HG03045 (cell line): Measurements from ENCODE around the gene USO1.
"Not testable (repeated sequence)": the region's sequence is repeated elsewhere in the genome, so short reads cannot be mapped to it uniquely, and the experiment has no call there.

Experiments used
- ATAC-seq: cut with Tn5 transposase; IDR thresholded peaks from one replicate; pipeline ENCODE4 v1.9.1; 2021; ENCODE audit warnings: mild to moderate bottlenecking, moderate library complexity; ENCODE audit not compliant: unreplicated experiment

The USO1 gene

DNA sequence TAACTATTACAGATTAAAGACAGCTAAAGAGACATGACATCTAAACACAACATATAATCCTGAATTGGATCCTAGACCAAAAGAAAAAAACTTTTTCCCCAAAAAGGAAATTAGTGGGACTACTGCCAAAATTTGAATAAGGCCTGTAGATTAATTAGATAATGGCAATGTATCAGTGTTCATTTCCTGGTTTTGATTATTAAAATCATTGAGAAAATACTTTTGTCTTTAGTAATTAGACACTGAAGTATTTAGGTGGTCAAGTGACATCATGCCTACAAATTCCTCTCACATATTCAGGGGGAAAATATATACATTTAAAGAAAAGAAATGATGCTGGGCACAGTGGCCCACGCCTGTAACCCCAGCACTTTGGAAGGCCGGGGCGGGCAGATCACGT is 10.4 kb upstream of the USO1 start:
- ATAC-seq, result no peak

DNA sequence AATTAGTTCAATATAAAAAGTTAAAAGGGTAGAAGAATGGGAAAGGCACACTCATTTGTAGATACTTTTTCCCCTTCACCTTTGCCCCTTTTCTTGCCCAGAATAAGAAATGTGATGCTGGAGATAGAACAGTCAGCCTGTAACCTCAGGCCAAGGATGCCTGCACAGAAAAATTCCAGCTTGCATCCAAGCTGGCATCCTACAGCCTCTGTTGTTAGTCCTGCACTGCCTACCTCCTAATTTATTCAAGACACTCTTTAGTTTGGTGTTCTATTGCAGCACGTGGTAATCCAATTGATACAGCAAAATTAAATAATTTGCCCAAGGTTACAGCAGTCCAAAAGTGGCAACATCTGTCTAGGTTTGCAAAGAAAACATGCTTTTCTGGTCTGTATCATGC is 9.7 kb upstream of the USO1 start:
- ATAC-seq, result no peak

DNA sequence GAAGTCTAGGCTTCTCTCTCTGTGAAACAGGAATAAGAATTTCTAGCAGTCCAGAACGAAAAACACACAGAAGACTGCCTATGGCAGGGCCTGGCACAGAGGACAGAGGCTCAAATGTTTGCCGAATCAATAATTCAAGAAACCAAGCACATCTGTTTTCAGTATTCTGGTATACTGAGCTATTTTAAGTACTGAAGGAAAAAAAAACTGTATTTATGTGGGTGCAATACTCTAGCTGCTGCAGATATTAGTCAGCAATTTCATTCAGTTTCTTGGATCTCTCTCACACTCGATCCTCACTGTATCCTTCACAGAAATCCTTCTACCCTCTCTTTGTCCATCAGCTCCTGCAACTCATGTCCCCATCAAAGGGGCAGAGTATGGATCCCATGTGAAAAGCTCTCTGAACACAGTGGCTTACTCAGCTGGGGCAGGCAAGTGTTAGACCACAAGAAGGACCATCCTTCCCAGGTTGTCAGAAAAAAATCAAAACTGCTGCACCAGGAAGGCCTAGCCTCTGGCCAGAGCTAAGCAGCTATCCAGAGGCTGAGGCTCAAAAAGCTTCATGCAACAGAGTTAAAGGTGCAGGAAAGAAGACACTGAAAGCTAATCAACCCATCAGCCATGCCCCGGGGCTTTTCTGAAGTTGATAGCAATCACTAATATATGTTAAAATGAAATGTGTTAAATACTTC is 9.1 kb upstream of the USO1 start:
- ATAC-seq, result no peak

DNA sequence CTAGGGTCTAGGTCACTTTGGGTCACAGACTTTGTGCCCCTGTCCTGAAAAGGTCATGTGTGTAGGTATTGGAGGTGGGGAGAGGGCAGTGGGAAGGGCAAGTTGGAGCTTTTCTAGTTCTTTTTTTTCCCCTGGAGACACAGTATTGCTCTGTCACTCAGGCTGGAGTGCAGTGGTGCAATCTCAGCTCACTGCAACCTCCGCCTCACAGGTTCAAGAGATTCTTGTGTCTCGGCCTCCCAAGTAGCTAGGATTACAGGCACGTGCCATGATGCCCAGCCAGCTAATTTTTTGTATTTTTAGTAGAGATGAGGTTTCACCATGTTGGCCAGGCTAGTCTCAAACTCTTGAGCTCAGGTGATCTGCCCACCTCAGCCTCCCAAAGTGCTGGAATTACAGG is 8.3 kb upstream of the USO1 start:
- ATAC-seq, result not testable (repeated sequence)

DNA sequence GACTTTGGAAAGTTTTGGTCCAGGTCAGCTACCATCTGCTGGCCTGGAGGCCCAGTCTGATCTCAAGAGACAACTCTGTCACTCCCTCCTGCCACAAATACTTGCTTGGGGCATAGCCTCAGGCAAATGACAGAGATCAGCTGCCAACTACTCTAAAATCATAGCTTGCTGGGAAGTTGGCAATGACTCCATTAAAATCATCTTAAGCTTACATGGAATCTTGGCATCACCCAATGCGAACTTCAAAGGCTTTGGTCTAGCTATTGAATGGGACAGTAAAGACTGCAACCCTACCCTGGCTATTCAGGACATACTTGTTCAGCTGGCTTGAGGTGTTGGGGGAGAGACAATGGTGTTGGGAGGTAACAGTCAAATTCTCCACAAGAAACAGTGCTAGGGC is 7.0 kb upstream of the USO1 start:
- ATAC-seq, result no peak

DNA sequence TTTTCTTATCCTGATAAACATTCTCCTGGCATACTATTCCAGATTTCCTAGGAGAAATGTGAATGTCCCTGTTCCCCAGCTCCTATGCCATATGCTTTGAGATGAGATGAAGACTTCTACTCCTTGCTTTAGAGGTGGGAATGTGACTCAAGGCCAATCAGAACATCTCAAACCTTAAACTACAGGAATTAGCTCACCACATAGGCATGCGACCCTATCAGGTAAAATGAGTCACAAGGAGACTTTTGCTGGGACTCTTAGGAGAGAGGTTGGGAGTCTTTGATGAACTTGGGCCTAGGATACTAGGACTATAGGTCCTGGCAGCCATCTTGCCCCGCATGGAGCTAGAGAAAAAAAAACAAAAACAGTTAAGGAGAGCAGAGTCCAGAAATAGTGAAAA is 5.8 kb upstream of the USO1 start:
- no peak for ATAC-seq

DNA sequence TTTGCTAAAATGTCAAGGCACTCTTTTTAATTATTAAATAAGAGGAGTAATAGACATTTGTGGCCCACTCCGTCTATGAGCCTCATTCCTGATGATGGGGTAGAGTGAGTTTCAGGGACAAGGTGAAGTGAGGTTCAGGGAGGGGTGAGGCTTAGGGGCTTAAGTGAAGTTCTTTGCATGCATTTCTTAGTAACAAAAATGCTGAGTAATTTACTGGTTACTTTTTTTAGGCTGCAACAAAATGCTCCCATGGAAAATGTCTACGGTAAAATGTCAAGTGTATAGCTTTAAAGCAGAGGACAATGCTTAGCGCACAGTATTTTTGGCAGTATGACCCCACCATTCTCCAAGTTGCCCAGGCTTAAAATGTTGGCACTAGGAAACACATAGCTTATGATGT is 2.0 kb upstream of the USO1 start:
- no peak for ATAC-seq

DNA sequence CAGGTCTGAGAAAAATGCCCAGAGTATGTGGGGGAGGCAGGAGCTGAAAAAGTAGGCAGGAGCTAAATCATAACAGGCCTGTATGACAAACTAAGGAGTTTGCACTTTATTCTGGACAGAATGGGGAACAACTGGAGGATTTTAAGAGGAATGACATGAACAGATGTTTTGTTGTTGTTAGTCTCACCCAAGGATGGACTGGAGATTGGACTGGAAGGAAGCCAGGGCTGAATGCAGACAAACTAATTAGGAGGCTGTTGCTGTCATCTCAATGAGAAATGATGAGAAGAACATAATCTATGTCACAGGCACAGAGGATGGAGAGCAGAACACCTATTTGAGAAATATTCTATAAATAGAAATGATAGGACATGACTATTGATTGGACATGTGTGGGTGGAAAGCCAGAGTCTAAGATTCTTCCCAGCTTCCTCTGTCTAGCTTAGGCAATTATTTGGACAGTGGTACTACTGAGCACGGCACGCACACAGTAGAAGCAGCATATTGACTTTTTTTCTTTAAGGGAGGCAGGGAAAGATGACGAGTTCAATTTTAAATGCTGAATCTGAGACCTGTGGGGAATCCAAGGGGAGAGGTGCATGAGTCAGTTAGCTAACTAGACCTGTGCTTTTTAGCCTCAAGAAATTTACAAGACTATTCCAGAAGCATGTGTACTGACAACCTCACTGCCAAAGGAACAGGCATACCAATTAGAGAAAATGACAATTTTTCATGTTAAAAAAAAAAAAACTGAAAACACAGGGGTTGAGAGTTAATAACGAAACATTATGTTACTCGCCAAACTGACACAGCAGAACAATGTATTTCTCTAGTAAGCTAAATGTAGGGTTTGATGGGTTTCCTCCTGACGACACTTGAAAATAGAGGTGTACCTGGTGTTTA is 963 bp upstream of the USO1 start:
- no peak for ATAC-seq

DNA sequence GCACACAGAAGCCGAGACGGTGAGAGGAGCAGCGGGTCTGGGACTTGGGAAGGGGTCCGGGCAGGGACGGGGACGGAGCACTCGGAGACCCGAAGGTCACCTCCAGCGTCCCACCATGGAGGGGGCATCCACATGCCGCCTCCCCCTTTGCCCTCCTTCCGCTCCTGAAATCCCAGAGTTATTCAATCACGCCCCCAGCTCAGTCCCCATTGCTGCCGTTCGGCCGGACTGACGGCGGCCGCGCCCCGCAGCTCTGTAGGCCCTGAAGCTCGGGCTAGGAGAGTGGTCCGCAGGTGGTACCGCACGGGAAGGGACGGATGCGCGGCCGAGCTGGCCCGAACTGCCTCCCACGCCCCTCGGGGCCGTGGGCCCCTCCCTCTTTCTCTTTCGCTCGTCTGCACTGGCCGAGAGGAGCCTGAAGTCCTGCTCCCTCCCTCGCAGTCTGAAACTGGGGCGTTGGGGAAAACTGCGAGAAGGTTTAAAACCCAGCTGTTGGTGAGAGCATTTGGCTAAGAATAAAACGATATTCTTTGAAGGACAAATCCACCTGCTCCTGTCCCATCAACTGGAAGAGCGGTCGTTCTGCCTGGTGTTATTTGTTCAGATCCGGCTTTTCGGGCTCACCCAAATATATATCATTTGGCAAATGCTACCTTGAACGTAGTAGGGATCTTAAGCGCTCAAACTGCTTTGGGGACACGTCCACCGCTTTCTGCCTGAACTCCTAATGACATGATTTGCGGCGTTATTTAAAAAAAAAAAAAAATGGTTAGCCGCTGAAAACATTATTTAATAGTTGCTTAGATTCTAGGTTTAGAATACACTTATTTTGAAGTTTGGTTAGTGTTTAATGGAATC is 719 bp downstream of the USO1 start:
- peak; percentile 62 for ATAC-seq

DNA sequence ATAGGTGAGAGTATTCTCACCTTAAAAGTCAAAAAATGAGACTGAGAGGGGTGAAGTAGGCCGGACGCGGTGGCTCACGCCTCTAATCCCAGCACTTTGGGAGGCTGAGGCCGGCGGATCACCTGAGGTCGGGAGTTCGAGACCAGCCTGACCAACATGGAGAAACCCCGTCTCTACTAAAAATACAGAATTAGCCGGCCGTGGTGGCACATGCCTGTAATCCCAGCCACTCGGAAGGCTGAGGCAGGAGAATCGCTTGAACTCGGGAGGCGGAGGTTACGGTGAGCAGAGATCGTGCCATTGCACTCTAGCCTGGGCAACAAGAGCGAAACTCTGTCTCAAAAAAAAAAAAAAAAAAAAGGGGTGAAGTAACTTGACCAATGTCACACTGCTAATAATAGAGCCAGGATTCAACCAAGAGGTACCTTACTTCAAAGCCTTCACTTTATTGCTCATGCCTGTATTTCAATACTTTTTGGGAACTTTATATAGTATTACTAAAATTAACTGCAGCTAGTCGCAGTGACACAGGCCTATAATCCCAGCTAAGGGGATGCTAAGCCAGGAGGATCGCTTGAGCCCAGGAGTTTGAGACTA is 1.7 kb downstream of the USO1 start:
- not testable (repeated sequence) for ATAC-seq

DNA sequence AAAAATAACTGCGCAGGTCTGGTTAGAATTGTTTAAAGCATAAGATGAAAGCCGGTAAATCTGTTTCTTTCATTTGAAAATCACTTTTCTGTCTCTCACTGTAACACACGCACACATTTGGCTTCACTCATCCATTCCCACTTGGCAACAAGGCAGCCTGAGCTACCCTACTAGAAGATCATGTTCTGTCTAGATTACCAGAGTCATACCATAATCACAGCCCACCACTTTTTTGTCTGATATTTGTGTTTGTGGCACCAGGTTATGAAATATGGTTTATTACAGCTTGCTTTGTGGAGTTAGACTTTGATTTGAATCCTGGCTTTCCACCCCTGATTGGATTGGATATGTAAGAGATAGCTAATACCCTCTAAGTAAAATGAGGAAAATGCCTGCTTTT is 2.2 kb downstream of the USO1 start:
- no peak for ATAC-seq

DNA sequence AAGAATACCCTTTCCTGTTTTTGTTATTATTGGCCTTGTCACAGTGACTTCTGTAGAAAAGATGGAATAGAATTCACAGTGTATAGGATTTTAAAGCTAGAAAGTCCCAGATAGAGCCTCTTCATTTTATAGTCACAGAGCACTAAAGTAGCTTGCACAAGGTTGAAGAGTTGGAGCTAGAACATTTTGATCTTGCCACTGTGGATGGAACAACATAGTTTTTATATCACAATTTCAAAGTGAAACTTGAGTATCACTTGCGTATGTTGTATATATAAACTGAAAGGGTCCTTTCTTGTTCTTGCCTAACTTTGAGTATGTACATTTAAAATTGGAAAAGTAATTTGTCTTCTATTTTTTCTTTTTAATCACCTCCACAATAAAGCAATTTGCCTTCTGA is 2.7 kb downstream of the USO1 start:
- no peak for ATAC-seq

DNA sequence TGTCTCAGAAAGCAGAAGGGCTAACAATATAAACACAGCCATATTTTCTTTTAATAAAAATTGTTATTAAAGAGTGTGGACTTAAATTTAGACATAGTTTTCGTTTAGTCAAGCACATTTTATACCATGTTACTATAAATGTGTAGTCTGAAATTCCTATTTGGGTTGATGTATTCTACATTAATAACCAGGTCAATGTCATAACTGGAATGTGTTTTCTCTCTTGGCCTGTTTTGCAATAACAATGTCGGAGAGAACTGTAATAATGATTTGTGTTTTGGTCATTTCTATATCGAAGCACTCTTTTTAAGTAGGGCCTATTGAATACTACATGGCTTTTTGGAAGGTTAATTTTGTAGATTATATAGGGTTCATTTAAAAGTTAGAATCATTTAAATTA is 5.5 kb downstream of the USO1 start:
- no peak for ATAC-seq

DNA sequence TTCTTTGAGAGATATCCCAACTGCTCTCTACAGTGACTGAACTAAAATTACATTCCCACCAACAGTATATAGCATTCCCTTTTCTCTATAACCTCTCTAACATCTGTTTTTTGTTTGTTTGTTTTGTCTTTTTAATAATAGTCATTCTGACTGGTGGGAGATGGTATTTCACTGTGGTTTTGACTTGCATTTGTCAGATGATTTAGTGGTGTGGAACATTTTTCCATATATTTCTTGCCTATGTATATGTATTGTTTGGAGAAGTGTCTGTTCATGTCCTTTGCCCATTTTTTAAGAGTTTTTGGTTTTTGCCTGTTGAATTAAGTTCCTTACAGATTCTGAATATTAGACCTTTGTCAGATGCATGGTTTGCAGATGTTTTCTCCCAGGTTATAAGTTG is 9.0 kb downstream of the USO1 start:
- ATAC-seq, result no peak

DNA sequence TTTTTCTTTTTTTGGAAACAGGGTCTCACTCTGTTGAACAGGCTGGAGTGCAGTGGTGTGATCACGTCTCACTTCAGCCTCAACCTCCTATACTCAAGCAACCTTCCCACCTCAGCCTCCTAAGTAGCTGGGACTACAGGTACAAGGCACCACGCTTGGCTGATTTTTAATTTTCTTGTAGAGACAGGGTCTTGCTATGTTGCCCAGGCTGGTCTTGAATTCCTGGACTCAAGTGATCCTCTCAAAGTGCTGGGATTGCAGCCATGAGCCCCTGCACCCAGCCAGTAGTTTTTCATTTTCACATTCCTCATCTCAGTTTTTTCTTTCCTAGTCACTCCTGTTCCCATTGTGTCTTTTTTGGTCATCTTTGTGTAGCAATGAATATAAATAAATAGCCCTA is 11.1 kb downstream of the USO1 start:
- ATAC-seq, result no peak

DNA sequence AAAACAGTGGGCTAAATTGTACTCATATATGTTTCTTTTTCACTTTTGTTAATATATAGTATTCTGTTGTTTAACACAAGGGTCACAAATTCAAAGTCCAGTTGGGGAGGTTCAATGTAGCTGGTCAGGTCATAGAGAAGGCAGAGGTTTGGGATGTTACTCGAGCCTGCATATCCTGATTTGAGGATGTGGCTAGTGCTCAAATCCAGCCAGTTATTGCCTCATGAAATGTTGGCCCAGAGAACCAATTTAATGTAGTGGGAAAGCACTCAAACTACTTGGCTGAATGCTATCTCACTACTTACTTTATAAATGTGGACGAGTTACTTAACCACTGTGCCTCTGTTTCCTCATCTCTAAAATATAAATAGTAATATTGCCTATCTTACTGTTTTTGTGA is 12.5 kb downstream of the USO1 start:
- no peak for ATAC-seq

DNA sequence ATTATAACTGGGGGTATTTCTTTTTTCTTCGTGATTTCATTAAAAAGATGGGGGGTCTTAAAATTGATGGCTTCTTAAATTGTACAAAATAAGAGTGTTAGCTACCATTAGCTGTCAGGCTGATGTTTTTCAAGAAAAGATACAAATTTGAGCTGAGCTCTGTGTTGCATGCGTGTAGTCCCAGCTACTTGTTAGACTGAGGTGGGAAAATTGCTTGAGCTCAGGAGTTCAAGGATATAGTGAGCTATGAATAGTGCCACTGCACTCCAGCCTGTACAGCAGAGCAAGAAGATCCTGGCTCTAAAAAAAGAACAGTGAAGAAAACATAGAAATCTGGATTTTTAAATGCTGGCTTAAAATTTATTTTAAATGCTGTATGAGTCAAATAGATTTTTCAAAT is 13.0 kb downstream of the USO1 start:
- no peak for ATAC-seq

DNA sequence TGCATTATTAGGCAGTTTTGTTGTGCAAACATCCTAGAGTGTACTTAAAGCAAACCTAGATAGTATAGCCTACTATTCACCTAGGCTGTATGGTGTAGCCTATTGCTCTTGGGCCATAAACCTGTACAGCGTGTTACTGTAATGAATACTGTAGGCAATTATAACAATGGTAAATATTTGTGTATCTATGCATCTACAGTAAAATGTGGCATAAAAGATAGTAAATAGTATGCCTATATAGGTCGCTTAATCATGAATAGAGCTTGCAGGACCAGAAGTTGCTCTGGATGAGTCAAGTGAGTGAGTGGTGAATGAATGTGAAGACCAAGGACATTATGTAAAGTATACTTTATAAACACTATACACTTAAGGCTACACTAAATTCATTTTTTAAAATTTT is 16.6 kb downstream of the USO1 start:
- ATAC-seq, result no peak

DNA sequence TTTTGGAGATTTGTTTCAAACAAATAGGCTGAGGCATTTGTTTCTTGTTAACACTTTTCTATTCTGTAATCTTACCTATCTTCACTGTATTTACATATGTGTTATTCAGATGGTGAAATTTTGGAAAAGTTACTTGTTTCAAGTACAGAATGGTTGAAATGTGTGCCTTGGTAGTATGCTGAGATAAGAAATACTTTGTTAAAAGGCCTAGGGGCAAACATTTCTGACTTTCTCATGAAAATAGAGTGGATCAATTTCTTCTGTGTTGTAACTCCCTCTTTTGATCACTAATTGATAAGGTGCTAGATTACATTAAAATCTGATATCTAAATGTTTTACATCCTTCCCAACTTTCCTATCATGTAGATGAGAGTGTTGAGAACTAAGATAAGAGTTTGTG is 18.1 kb downstream of the USO1 start:
- ATAC-seq, result no peak

DNA sequence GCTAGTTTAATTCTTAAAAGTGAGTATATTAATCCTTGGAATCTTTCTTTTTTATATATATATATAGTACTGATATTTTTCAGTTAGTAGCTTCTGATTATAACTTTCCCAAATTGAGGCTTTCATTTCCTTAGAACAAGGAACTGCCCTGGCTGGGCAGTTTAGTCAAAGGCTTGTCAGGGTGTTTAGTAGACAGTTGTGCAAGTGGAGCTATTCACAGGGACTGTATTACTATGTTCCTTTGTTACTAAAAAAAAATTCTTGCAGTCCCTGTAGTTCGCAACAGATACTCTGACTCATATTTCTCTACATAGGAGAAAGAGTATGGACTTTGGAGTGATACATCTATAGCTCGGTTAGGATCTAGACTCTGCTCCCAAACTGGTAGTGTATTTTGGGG is 20.8 kb downstream of the USO1 start:
- no peak for ATAC-seq

DNA sequence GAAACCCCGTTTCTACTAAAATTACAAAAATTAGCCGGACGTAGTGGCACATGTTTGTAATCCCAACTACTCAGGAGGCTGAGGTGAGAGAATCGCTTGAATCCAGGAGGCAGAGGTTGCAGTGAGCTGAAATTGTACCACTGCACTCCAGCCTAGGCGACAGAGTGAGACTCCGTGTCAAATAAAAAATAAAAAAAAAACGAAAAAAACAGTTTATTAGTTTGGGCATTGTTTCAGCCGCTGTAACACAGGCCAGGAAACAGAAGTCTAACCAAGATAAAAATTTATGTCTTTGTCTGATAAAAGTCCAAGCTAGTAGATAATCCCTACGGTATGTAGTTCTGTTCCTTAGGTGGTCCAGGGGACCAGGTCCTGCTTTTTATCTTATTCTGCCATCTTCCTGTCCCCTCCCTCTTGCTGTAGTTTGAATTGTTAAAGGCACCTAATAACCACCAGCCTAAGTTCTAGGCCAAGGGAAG is 21.4 kb downstream of the USO1 start:
- ATAC-seq, result no peak
